ENCODE results near the gene ABCA4. TPM values are rescaled to one million over a fixed set of nuclear protein-coding genes. Genes with fewer than 3 reads are reported as not detected.

Gene ABCA4
- total RNA-seq, 1 donor from 2014 or later = 1.2 TPM

GRCh38 chr1:94047949-94048348, 73.0 kb downstream of the ABCA4 start:
- Histone ChIP-seq H3K9ac (no peak overlapping the region), H4K20me1 (ENCODE audit: low read depth) (no peaks in the 10 kb centered on the region), H3F3A (ENCODE audit: low read depth) (peaks cover 16% of the 10 kb centered on the region), H3K4me1 (peaks cover 26% of the 10 kb centered on the region), H3K9me3 (ENCODE audit: low read depth) (no peaks in the 10 kb centered on the region), H3K4me3 (no peak overlapping the region), H2AFZ (replicated peaks) (peak overlapping the region; percentile 34), H3K36me3 (no peaks in the 10 kb centered on the region), H3K27me3 (no peaks in the 10 kb centered on the region), H3K27ac (no peak overlapping the region), H3K79me2 (ENCODE audit: low read depth) (no peaks in the 10 kb centered on the region), H3K4me2 (peak overlapping the region; percentile 39)
- H3K27me3 Mint-ChIP-seq (ENCODE audit: insufficient read depth, low read depth) = peaks cover 3% of the 10 kb centered on the region
- H3K9me3 Mint-ChIP-seq = no peaks in the 10 kb centered on the region
- no peaks in the 10 kb centered on the region for H3K36me3 Mint-ChIP-seq
- peaks cover 29% of the 10 kb centered on the region for H3K4me1 Mint-ChIP-seq
- peak overlapping the region; percentile 93 for H3K27ac Mint-ChIP-seq
- TF ChIP-seq CTCF (IDR thresholded peaks at IDR 0.05) (no peak), EZH2phosphoT487 (IDR thresholded peaks at IDR 0.05) (no peak), EZH2 (IDR thresholded peaks at IDR 0.05) (no peak)
- no peak for DNase-seq (ENCODE audit: low spot score)
- H3K4me3 Mint-ChIP-seq = no peak overlapping the region

- no peaks in the 10 kb centered on the region for H3K36me3 Mint-ChIP-seq
- H3K4me3 Mint-ChIP-seq = no peak overlapping the region
- no peaks in the 10 kb centered on the region for H3K9me3 Mint-ChIP-seq
- Histone ChIP-seq H3K27ac (no peak overlapping the region), H3K79me2 (ENCODE audit: low read depth) (no peaks in the 10 kb centered on the region), H3K27me3 (no peaks in the 10 kb centered on the region), H2AFZ (replicated peaks) (peak overlapping the region; percentile 67), H3K4me2 (peak overlapping the region; percentile 2), H3K9me3 (ENCODE audit: low read depth) (no peaks in the 10 kb centered on the region), H3K36me3 (no peaks in the 10 kb centered on the region), H3K9ac (no peak overlapping the region), H3K4me1 (peaks cover 18% of the 10 kb centered on the region), H3F3A (ENCODE audit: low read depth) (peaks cover 16% of the 10 kb centered on the region), H3K4me3 (no peak overlapping the region), H4K20me1 (ENCODE audit: low read depth) (no peaks in the 10 kb centered on the region)
- no peak overlapping the region for H3K27ac Mint-ChIP-seq
- peaks cover 29% of the 10 kb centered on the region for H3K4me1 Mint-ChIP-seq
- H3K27me3 Mint-ChIP-seq (ENCODE audit: insufficient read depth, low read depth) = peaks cover 3% of the 10 kb centered on the region
- TF ChIP-seq EZH2 (IDR thresholded peaks at IDR 0.05) = no peak
- peak; percentile 77 for TF ChIP-seq CTCF (IDR thresholded peaks at IDR 0.05)
- DNase-seq (ENCODE audit: low spot score) = peak; percentile 91
Observed at GRCh38 chr1:94045465-94046056, 75.4 kb downstream of the ABCA4 start.

GRCh38 chr1:94044891-94045290, 76.1 kb downstream of the ABCA4 start:
- peaks cover 29% of the 10 kb centered on the region for H3K4me1 Mint-ChIP-seq
- no peak overlapping the region for H3K9ac ChIP-seq
- DNase-seq (ENCODE audit: low spot score) = no peak
- no peak overlapping the region for H3K27ac Mint-ChIP-seq
- no peaks in the 10 kb centered on the region for H3K9me3 ChIP-seq (ENCODE audit: low read depth)
- no peaks in the 10 kb centered on the region for H4K20me1 ChIP-seq (ENCODE audit: low read depth)
- no peak overlapping the region for H3K4me3 Mint-ChIP-seq
- TF ChIP-seq CTCF (IDR thresholded peaks at IDR 0.05) (no peak), EZH2 (IDR thresholded peaks at IDR 0.05) (no peak), EZH2phosphoT487 (IDR thresholded peaks at IDR 0.05) (no peak)
- H3K4me3 ChIP-seq = no peak overlapping the region
- peaks cover 15% of the 10 kb centered on the region for H3K4me1 ChIP-seq
- peaks cover 14% of the 10 kb centered on the region for H3F3A ChIP-seq (ENCODE audit: low read depth)
- H3K27me3 Mint-ChIP-seq (ENCODE audit: insufficient read depth, low read depth) = peaks cover 3% of the 10 kb centered on the region
- no peak overlapping the region for H3K27ac ChIP-seq
- no peaks in the 10 kb centered on the region for H3K79me2 ChIP-seq (ENCODE audit: low read depth)
- no peak overlapping the region for H2AFZ ChIP-seq (replicated peaks)
- H3K36me3 ChIP-seq = no peaks in the 10 kb centered on the region
- H3K27me3 ChIP-seq = no peaks in the 10 kb centered on the region
- no peaks in the 10 kb centered on the region for H3K36me3 Mint-ChIP-seq
- no peaks in the 10 kb centered on the region for H3K9me3 Mint-ChIP-seq
- H3K4me2 ChIP-seq = no peak overlapping the region

All from neural progenitor cell (in vitro differentiated cells).